Activated naive CD8-positive, alpha-beta T cell treated with anti-CD3 and anti-CD28 coated beads, Interleukin-2, amount 50 U/mL, for 24 hours (primary cell): ENCODE measurements around the gene DIS3L.
"Not testable (repeated sequence)": the region's sequence is repeated elsewhere in the genome, so short reads cannot be mapped to it uniquely, and the experiment has no call there.

Source experiments
- ATAC-seq: fragments of 150-1000 bp; cut with Tn5 transposase; one replicate; pipeline ENCODE4 v1.10.0; 2021
- DNase-seq: peaks from one replicate; pipeline ENCODE4 v3.0.0; 2021
- H3K27ac Mint-ChIP-seq: one replicate; pipeline ENCODE4 v1.8.0; 2021; ENCODE audit warnings: mild to moderate bottlenecking, mixed read lengths
- H3K27me3 Mint-ChIP-seq: one replicate; pipeline ENCODE4 v1.8.0; 2021; ENCODE audit warnings: mixed read lengths
- H3K36me3 Mint-ChIP-seq: one replicate; pipeline ENCODE4 v1.8.0; 2021; ENCODE audit warnings: low read depth, mixed read lengths
- H3K4me1 Mint-ChIP-seq: one replicate; pipeline ENCODE4 v1.8.0; 2021; ENCODE audit warnings: mixed read lengths
- H3K4me3 Mint-ChIP-seq: one replicate; pipeline ENCODE4 v1.8.0; 2021; ENCODE audit warnings: mild to moderate bottlenecking, moderate library complexity, mixed read lengths
- H3K9me3 Mint-ChIP-seq: one replicate; pipeline ENCODE4 v1.8.0; 2021; ENCODE audit warnings: mixed read lengths

The DIS3L gene

DNA sequence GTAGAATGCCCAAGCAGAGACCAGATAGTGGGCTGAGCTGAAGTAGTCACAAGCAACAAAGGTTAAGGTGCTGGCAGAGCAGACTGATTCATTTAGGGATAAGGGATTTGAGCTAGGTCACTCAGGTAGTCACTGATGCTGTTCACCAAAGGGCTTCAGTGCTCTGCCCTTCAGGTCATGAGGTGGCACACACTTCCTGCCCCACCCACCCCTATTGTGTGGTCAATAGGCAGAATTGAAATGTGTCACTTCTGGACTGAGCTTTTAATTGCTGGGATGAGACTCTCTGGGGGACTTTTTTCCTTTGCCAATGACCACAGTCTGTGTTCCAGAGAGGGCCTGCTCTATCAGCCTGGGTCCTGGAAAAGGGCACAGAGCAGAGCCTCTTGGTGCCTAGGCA is 2.9 kb upstream of the DIS3L start:
- no peak overlapping the region for H3K4me3 Mint-ChIP-seq
- DNase-seq (peak; percentile 10), ATAC-seq (peak; percentile 20)
- no peaks in the 10 kb centered on the region for H3K9me3 Mint-ChIP-seq
- no peaks in the 10 kb centered on the region for H3K27me3 Mint-ChIP-seq
- H3K36me3 Mint-ChIP-seq = no peaks in the 10 kb centered on the region
- H3K27ac Mint-ChIP-seq = no peak overlapping the region
- peaks cover 39% of the 10 kb centered on the region for H3K4me1 Mint-ChIP-seq

DNA sequence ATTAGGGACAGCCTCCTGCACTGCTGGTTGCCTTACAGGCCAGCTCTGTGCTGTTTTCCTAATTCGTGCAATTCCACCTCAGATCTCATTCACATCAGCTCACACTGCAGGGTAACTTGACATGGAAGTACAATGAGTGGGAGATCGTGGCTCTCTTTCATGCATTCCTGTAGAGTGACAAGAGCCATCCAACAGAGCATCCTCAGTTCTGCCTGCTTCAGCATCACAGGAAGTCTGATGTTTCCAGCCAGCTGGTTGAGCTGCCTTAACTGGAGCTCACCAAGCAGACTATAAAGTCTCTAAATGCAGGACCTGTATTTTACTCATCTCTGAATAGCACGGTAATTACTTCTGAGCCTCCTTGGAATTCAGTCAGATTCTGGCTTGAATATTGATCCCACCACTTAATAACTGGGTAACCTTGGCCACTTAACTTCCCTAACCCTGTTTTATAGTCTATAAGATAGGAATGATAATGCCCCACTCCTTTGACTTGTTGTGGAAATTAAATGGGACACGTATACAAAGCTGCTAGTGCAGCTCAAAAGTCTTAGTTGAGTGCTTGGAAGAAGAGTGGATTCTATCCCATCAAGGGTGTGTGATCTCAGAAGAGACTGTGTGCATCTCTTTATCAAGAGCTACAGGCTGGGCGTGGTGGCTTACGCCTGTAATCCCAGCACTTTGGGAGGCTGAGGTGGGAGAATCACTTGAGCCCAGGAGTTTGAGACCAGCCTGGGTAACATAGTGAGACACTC is 1.4 kb upstream of the DIS3L start:
- ATAC-seq (no peak), DNase-seq (no peak)
- Mint-ChIP-seq H3K27me3 (no peaks in the 10 kb centered on the region), H3K27ac (peak overlapping the region; percentile 90), H3K4me1 (peaks cover 42% of the 10 kb centered on the region), H3K36me3 (peaks cover 5% of the 10 kb centered on the region), H3K4me3 (peak overlapping the region; percentile 83), H3K9me3 (no peaks in the 10 kb centered on the region)

DNA sequence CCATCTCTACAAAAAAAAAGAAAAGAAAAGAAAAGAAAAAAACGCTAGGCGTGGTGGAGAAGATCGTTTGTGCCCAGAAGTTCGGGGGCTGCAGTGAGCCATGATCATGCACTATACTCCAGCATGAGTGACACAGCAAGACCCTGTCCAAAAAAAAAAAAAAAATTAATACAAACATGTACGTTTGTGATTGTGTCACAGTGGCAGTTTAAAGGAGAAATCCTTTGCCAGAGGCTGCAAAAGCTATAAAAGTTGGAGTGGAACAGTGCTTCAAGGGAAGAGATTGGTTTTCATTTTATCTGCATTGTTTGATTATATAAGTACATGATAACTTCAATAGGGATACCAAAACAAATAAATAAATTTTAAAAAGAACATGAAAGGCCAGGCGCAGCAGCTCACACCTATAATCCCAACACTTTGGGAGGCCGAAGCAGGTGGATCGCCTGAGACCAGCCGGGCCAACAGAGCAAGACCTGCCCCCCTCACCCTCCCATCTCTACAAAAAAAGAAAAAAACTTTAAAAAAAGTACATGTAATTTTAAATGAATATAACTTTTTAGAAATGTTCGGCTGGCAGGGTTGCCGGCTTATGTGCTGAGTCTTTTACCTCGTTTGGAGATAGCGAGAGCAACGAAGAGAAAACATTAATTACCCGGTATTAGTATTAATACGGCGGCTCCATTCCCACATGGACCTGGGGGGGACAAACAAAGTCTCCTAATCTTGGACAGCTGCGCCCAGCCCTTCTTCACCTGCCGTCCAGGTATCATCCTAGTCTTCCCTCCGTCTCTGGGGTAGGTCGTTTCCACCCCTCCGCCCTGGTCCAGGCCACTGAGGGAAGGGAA is 573 bp upstream of the DIS3L start:
- H3K4me3 Mint-ChIP-seq = peak overlapping the region; percentile 83
- H3K4me1 Mint-ChIP-seq = peaks cover 40% of the 10 kb centered on the region
- H3K27me3 Mint-ChIP-seq = no peaks in the 10 kb centered on the region
- no peak for ATAC-seq
- H3K27ac Mint-ChIP-seq = peak overlapping the region; percentile 90
- peaks cover 9% of the 10 kb centered on the region for H3K36me3 Mint-ChIP-seq
- peak; percentile 2 for DNase-seq
- H3K9me3 Mint-ChIP-seq = no peaks in the 10 kb centered on the region

DNA sequence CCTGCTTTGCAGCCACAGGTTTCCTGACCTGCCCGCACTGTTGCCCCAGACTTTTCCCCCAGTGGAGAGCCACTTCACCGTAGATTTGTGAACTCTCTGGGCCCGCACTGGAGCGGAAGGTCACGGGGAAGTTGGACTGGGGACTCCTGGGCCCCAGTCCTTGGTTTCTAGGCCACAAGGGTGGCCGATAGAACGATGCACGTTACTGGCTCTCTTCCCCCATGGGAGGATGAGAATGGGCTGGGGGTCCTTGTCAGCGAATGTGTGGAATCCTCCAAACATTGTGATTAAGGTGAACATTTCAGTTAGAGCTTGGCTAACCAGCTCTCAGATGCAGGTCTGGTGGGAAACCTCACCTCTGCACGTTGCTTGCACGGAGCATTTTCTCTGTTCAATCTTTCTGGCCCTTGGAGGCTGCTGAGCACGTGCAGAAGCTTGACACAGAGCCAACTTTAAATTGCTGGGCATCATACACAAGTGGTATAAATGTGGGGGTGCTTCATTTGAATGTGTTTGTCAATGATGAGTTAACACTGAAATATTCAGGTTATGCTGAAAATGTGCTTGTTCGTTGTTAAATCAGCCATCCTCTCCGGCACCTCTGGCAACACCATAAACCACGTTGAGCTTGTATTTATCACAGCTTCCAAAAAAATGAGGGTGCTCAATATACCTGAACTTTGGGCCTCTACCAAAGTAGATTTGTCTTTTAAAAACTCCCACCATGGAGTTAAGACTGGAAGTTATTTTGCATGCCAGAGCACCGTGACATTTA is 976 bp downstream of the DIS3L start:
- H3K36me3 Mint-ChIP-seq = peaks cover 13% of the 10 kb centered on the region
- peaks cover 40% of the 10 kb centered on the region for H3K4me1 Mint-ChIP-seq
- H3K27me3 Mint-ChIP-seq = no peaks in the 10 kb centered on the region
- H3K9me3 Mint-ChIP-seq = no peaks in the 10 kb centered on the region
- ATAC-seq = peak; percentile 6
- peak overlapping the region; percentile 95 for H3K27ac Mint-ChIP-seq
- peak overlapping the region; percentile 84 for H3K4me3 Mint-ChIP-seq
- DNase-seq = no peak

DNA sequence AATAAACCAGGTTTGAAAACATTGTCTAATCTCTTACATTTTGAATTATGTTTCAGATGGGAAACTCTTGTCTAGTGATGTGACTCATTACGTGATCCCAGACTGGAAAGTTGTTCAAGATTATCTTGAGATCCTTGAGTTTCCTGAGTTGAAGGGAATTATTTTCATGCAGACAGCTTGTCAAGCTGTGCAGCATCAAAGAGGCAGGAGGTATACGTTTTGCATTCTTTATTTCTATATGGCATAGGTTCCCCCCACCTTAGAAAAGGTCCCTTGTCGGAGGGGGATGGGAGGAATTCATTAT is 1.5 kb downstream of the DIS3L start:
- Mint-ChIP-seq H3K27ac (peak overlapping the region; percentile 95), H3K4me3 (peak overlapping the region; percentile 84), H3K4me1 (peaks cover 40% of the 10 kb centered on the region), H3K36me3 (peaks cover 13% of the 10 kb centered on the region), H3K9me3 (no peaks in the 10 kb centered on the region), H3K27me3 (no peaks in the 10 kb centered on the region)
- DNase-seq (no peak), ATAC-seq (no peak)

DNA sequence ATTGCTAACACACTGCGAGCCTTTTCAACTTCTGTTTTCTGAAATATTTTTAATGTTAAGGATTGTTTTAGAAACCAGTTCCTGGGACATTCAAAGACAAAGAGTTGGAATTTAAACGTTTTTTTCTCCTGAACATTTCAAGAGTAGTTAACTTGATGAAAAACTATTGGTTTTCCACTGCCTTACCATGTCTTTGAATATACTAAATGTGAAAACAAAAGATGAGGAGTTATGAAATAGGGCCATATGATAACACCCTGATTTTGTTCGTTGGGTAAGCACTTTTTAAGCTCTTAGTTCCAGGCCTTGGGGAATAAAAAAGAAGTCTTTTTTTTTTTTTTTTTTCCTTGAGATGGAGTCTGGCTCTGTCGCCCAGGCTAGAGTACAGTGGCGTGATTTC is 2.8 kb downstream of the DIS3L start:
- Mint-ChIP-seq H3K4me1 (peaks cover 32% of the 10 kb centered on the region), H3K9me3 (no peaks in the 10 kb centered on the region), H3K27ac (no peak overlapping the region), H3K4me3 (no peak overlapping the region), H3K27me3 (no peaks in the 10 kb centered on the region), H3K36me3 (peaks cover 13% of the 10 kb centered on the region)
- DNase-seq = no peak
- ATAC-seq = no peak

DNA sequence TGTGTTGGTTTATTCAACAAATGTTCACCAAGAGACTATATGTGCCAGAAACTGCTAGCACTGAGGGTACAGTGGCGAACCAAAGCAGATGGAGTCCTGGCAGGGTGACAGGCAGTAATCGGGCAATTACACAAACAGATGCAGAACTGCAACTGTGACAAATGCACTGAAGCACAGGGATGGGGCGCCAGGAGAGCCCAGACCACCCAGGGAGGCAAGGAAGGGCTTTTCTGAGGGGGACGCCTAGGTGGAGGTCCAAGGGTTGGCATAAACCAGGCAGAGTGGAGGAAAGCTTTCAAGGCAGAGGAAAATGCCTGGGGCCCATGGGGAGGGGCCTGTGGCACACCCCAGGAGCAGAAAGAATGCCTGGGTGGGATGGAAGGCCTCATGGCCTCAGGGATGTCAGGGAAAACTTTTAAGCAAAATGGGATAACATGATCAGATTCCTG is 5.5 kb downstream of the DIS3L start:
- no peak for DNase-seq

DNA sequence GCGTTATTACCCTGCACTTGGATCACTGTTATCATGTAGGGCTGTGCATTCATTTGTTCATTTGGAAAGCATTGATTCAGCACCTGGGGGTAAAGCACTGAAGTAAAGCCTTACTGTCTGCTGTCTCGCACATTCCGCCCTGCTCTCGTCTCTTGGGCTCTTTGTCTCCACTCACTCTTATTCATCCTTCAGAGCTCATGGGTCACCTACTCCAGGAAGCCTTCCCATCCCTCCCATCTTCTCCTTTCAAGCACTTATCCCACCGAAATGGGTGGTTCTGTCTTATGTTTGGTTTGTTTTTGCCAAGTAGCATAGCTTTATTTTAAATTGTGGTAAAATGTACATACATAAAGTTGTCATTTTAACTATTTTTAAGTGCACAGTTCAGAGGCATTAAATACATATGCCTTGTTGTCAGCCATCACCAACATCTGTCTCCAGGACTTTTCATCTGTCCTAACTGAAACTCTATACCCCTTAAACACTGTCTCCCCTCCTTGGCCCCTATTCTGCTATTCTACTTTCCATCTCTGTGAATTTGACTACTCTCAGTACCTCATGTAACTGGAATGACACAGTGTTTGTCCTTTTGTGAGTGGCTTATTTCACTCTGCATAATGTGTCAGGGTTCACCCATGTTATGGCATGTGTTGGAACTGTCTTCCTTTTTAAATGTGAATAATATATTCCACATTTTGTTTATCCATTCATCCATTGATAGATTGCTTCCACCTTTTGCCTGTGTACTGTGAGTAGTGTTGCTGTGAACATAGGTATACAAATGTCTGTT is 9.3 kb downstream of the DIS3L start:
- H3K4me1 Mint-ChIP-seq = no peaks in the 10 kb centered on the region
- H3K27me3 Mint-ChIP-seq = no peaks in the 10 kb centered on the region
- H3K4me3 Mint-ChIP-seq = no peak overlapping the region
- H3K9me3 Mint-ChIP-seq = no peaks in the 10 kb centered on the region
- peaks cover 5% of the 10 kb centered on the region for H3K36me3 Mint-ChIP-seq
- peak overlapping the region; percentile 6 for H3K27ac Mint-ChIP-seq
- no peak for ATAC-seq
- DNase-seq = no peak

More for the DNA sequence above, 5.5 kb downstream of the DIS3L start:
- H3K4me3 Mint-ChIP-seq = no peak overlapping the region
- H3K9me3 Mint-ChIP-seq = no peaks in the 10 kb centered on the region
- peaks cover 18% of the 10 kb centered on the region for H3K4me1 Mint-ChIP-seq
- H3K27me3 Mint-ChIP-seq = no peaks in the 10 kb centered on the region
- no peak overlapping the region for H3K27ac Mint-ChIP-seq
- peaks cover 13% of the 10 kb centered on the region for H3K36me3 Mint-ChIP-seq
- no peak for ATAC-seq

DNA sequence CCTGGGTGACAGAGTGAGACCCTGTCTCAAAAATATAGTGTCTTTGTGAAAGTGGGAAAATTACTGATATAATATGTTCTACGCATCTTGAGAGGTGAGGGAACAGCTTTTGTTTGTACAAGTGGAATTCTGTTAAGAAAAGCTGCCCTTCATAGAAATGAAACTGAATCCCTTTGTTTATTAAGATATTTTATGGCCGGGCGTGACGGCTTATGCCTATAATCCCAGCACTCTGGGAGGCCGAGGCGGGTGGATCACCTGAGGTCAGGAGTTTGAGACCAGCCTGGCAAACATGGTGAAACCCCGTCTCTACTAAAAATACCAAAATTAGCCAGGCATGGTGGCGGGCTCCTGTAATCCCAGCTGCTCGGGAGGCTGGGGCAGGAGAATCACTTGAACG is 11.1 kb downstream of the DIS3L start:
- H3K27ac Mint-ChIP-seq, H3K4me1 Mint-ChIP-seq, H3K4me3 Mint-ChIP-seq, H3K27me3 Mint-ChIP-seq, H3K9me3 Mint-ChIP-seq, ATAC-seq, DNase-seq, H3K36me3 Mint-ChIP-seq: not testable (repeated sequence)

DNA sequence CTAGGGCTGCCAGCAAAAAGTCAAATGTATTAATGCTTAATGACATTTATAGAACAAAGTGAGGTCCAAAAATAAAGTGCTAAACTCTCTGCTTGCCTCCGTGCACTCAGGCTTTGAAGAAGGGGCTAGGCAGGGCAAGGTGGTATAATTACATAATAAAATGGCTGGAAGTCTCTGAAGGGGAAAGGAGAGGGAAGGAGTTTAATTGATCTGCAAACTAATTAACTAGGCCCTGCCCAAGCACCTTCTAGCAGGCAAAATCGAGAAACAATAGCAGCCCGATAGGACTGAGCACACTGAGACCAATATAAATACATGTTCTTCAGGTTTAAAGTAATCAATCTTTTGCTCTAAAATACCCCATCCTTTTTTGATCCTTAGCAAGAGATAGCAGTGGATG is 13.0 kb downstream of the DIS3L start:
- ATAC-seq (no peak), DNase-seq (no peak)
- peaks cover 15% of the 10 kb centered on the region for H3K36me3 Mint-ChIP-seq
- H3K9me3 Mint-ChIP-seq = no peaks in the 10 kb centered on the region
- no peaks in the 10 kb centered on the region for H3K4me1 Mint-ChIP-seq
- H3K4me3 Mint-ChIP-seq = no peak overlapping the region
- no peak overlapping the region for H3K27ac Mint-ChIP-seq
- no peaks in the 10 kb centered on the region for H3K27me3 Mint-ChIP-seq

DNA sequence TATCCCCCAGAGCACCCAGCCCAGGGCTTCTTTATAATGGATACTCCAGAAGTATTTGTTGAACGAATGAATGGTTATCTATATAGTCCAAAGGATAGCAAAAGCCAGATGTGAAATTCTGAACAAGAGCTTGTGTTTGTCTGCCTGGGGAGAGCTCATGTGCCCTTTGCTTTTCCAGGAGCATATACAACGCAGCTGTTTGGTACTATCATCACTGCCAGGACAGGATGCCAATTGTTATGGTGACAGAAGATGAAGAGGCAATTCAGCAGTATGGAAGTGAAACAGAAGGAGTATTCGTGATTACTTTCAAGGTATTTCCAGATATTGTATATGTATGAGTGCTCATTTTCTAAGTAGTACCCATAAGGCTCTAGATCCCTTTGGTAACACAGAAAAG is 15.2 kb downstream of the DIS3L start:
- Mint-ChIP-seq H3K4me1 (peaks cover 2% of the 10 kb centered on the region), H3K27me3 (no peaks in the 10 kb centered on the region), H3K27ac (no peak overlapping the region), H3K9me3 (no peaks in the 10 kb centered on the region), H3K4me3 (no peak overlapping the region), H3K36me3 (peaks cover 23% of the 10 kb centered on the region)
- ATAC-seq (no peak), DNase-seq (no peak)

DNA sequence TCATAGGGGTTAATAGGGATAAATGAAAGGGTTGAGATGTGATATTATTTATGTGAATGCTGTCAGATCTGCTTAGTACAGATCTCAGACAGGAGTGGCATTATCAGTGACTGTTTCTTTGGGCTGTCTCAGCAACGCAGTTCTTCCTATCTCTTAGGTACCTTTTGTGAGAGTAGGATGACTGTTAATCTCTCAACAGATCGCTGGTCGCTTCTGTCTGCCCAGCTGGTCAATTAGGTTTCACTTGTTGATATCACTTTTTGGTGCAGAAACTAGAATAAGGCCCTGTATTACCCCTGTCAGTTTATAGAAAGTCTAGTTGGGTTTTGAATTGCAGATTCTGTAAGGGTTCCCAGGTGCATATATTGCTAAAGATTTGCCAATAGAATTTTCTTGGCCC is 16.5 kb downstream of the DIS3L start:
- peaks cover 2% of the 10 kb centered on the region for H3K4me1 Mint-ChIP-seq
- no peaks in the 10 kb centered on the region for H3K9me3 Mint-ChIP-seq
- H3K36me3 Mint-ChIP-seq = peaks cover 23% of the 10 kb centered on the region
- H3K27ac Mint-ChIP-seq = no peak overlapping the region
- no peak overlapping the region for H3K4me3 Mint-ChIP-seq
- no peaks in the 10 kb centered on the region for H3K27me3 Mint-ChIP-seq
- ATAC-seq (no peak), DNase-seq (no peak)

DNA sequence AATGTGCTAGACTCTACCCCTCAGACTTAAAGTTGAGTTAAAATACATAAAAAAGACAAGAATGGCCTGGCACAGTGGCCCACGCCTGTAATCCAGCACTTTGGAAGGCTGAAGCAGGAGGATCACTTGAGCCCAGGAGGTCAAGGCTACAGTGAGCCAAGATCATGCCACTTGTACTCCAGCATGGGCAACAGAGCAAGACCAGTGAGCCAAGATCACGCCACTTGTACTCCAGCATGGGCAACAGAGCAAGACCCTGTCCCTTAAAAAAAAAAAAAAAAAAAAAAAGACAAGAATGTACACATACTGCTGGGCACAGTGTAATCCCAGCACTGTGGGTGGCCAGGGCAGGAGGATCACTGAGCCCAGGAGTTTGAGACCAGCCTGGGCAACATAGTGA is 17.4 kb downstream of the DIS3L start:
- Mint-ChIP-seq H3K4me3 (no peak overlapping the region), H3K9me3 (no peaks in the 10 kb centered on the region), H3K4me1 (peaks cover 2% of the 10 kb centered on the region), H3K27ac (no peak overlapping the region), H3K36me3 (peaks cover 27% of the 10 kb centered on the region), H3K27me3 (no peaks in the 10 kb centered on the region)
- no peak for DNase-seq
- no peak for ATAC-seq

DNA sequence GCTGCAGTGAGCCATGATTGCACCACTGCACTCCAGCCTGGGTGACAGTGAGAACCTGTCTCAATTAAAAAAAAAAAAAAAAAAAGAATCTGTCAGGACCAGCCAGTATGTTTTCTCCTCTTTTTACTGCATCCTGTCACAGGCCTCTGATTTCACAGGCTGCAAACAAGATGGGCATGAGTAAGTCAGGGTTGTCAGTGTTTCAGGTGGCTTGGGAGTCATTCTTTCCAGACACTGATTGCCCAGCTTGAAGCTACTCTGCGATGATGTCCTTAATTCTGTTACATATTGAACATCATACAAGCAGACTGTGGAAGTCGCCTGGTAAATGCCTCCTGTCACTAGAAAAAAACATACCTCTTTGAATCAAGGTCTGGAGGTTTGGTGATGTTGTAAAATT is 18.8 kb downstream of the DIS3L start:
- ATAC-seq (peak; percentile 63), DNase-seq (no peak)
- H3K4me1 Mint-ChIP-seq = peaks cover 2% of the 10 kb centered on the region
- peaks cover 34% of the 10 kb centered on the region for H3K36me3 Mint-ChIP-seq
- H3K4me3 Mint-ChIP-seq = no peak overlapping the region
- no peak overlapping the region for H3K27ac Mint-ChIP-seq
- no peaks in the 10 kb centered on the region for H3K27me3 Mint-ChIP-seq
- H3K9me3 Mint-ChIP-seq = no peaks in the 10 kb centered on the region
